ENCODE data around the gene RGSL1. TPM values are rescaled to one million over a fixed set of nuclear protein-coding genes. Genes with fewer than 3 reads are reported as not detected.

Gene RGSL1
- polyA plus RNA-seq, 12 donors = not detected

DNA sequence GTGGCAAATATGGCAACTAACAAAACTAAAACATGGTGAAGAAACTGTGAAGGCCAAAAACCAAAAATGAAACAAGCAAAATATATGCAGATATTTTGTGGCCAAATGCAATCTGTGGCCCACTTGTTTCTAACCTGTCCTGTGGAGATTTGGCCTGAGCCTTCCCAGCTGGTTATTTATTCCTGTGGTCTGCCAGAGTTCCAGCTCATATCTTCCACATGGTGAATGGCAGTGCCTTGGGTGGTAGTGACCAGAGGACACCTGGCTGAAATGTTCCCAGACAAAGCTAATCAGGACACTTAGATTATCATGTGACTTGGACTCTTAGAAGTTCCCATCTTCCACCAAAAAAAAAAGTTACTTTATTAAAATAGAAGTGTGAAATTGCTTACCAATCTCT is 99.4 kb downstream of the RGSL1 start:
- DNase-seq = no peak

DNA sequence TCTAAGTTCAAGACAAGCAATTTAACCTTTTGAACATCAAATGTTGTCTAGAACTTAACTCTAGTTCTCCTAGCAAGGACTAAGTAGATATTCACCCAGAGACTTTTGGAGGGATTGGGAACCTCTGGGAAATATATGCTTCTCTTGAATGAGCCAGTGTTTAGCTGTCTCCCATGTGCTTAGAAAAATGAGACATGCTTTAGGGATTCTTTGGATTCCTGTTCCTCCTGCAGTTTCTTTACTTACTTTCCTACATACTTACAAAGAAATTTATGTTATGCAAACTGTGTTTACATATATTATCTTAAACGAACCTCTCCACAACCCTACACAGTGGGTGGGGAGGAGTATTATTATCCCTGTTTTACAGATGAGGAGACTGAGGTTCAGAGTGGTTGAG is 99.9 kb downstream of the RGSL1 start:
- DNase-seq = no peak

DNA sequence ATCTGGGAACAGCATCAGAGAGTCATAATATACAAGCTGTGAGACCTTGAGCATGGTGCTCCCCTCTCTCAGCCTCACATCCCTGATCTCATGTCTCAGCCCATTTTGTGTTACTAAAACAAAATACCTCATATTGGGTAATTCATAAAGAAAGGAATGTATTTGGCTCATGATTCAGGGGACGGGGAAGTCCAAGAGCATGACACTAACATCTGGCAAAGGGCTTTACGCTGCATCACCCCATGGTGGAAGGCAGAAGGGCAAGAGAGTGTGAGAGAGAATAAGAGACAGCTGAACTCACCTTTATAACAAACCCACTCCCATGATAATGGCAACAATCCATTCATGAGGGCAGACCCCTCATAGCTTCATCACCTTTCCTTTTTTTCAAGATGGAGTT is 102.6 kb downstream of the RGSL1 start:
- no peak for DNase-seq

DNA sequence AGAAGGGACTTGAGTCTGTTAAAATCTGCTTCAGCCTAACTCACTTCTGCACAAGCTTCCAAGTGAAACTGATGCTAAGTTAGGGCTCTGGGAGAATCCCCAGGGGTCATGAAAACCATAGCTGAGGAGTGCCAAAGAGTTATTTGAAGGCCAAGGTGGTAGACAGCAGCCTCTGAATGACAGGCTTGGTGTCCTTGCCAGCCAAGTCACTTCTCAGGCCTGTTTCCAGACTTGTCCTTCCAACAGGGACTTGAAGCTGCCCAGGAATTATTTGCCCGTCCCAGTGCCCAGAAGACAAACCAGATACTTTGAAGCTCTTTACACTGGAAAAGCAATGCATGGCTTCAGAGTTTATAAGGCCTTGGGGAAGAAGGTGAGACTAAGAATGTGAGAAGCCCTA is 105.5 kb downstream of the RGSL1 start:
- no peak for DNase-seq

DNA sequence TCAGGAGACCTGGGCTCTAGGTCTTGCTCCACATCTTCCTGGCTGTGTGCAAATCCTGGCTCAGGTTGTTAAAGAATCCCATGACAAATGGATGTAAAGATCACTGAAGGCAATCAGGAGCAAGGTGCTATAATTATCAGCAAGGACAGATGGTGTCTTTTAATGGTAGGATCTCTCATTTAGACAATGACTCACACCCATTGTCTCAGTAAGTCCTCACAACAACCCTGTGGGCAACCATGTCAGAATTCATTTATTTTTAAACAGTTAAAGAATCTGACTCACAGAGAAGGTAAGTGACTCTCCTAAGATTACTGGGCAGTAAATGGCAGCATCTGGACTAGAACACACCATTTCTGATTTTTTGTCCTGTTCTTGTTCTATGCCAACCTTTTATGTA is 106.3 kb downstream of the RGSL1 start:
- no peak for DNase-seq

DNA sequence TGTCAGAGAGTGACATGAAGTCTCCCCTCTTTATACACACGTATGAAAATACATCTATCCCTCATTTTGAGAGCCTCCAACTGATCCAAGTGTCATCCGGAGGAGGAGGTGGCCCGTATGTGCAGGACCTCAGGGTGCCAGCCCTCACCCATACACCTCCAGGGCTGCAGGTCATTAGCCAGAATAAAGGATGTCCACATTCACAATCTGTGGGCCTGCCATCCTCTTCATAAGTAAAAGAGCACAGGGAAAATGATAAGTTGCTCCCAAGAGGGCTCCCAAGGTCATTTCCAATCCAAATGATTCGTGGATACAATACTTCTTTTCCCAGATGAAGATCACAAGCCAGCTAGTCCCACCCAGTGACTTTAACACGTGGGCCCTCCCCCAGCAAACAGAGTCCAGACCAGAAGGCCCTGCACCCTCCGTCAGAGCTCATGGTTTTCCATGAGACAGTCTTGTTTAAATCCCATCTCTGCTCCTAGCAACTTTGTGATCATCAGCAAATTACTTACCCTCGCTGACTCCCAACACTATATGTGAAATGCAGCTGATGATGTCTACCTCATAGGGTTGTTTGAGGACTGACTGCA is 110.5 kb downstream of the RGSL1 start:
- DNase-seq = peak; percentile 0

DNA sequence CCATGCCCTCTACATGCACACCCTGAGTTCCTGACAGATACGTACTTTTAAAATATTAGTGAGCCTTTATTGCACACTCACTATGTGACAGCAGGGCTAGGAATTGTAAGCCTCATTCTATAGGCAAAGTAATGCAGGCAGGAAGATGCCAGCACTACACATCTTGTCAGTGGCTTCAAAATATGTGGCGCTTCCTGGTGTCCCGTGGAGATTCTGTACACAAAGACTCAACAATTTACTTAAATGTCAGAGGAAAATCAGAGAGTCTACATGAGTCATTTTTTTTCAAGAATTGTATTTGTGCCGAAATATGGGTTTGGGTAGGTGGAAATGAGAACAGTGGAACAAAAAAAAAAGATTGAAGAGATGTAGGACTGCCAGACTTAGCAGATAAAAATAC is 111.5 kb downstream of the RGSL1 start:
- no peak for DNase-seq

DNA sequence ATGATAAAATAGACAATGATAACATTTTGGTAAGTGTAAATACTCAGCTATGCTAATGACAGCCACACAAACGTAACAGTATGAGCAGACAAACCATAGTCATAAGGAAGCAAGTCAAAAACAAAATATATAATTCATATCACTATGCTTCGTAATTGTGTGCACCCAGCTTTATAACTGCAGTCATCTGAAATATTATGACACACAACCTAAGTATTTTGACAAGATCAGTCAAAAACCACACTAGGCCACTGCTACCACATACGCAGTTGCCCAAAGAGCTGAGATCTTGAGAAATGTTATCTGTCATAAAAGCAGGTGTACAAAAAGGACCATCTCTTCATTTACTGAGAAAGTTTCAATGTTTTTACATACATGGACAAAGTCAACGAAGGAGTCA is 113.1 kb downstream of the RGSL1 start:
- no peak for DNase-seq

DNA sequence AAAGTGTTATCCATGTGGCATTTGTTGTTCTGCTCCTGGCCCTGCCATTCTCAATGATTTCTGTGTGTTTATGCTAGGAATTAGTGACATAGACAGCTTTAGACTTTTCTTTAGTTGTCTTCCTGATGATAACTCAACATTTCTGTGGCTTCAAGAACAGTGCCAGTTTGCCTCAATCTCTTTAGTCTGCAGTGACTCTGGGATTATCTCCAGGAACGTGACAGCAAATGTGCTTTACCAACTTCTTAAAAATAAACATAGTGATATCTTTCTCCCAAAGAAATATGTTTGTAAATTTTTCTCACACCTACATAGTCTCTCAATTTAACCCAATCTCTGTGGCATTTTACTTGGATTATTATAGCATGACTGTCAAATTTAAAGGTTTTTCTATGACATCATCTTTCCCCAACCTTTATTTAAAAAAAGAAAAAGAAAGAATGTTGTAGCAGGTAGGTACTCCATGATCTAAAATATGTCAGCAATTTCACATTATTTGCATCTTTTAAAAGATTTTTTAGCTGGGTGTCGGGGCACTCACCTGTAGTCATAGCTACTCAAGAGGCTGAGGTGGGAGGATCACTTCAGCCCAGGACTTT is 114.6 kb downstream of the RGSL1 start:
- no peak for DNase-seq

DNA sequence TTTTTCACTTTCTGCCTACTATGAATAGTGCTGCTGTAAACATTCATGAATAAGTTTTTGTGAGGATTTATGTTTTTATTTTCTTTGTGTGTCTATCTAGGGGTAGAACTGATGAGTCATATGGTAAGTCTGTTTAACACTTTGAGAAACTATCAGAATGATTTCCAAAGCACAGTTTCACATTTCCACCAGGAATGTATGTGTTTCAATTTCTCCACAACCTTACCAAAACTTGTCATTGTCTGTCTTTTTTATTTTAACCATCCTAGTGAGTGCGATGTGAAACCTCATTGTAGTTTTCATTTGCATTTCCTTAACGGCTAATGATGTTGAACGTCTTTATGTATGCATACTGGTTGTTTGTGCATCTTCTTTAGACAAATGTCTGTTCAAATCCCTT is 115.6 kb downstream of the RGSL1 start:
- DNase-seq = no peak

DNA sequence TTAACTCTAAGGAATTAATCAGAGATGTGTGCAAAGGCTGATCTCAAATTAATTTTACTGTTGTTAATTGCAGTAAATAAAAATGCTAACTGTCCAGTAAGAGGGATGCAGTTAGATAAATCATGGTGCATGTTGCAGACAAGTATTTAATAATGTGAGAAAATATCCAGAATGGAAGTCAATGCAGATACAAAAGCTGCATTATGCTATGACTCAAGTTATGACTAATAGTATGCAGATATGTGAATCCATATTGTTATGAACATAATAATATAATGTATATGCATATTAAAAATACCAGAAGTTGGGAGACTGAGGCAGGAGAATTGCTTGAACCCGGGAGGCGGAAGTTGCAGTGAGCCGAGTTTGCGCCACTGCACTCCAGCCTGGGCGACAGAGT is 117.7 kb downstream of the RGSL1 start:
- no peak for DNase-seq

DNA sequence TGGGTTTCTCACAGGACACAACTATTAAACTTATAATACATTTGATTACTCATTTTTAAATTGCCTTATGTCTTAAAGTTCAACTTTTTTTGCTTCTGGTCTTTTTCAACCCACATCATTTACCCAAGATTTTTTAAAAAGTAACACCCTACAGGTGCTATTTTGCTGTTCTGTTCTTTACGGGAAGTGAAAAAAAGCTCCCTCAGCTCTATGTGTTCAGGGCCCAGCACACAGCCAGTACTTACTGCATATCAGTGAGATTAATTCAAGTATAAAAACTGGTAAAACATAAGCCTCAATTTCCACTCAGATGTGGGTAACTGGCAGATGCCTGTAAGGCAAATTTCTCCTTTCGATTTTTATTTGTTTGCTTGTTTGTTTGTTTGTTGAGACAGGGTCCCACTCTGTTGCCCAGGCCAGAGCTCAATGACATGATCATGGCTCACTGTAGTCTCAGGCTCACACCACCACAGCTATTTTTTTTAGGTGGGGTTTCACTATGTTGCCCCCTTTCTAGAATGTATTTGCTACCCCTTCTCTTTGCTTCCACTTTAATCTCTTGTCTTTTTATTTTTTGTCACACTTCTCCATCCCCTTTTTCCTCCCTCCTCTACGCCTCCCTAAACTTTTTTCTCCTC is 118.8 kb downstream of the RGSL1 start:
- no peak for DNase-seq

DNA sequence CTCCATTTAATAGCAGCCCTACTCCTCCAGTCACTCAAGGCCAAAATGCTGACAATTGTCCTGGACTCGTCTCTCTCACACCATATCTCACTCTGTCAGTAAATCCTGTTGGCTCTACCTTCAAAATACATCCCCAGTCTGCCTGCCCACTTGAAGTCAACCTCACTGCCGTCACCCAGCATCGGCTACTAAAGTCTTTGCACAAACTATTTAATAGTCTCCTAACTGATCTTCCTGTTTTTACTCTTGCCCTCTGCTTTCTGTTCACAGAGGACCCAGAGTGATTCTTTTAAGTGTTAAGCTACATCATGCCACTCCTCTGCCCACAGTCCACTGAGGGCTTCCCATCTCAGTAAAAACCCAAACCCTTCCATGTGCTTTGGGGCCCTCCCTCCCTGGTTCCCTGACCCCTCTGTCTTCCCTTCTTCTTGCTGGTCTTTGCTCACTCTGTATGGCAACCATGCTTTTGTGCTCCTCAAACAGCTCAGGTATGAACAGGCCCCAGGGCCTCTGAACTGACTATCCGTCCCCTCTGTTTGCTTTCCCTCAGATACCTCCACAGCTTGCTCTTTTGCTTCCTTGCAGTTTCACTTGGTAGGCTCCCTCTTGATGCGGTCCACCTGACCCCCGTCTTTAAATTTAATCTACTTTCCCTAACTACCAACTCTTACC is 120.1 kb downstream of the RGSL1 start:
- no peak for DNase-seq

DNA sequence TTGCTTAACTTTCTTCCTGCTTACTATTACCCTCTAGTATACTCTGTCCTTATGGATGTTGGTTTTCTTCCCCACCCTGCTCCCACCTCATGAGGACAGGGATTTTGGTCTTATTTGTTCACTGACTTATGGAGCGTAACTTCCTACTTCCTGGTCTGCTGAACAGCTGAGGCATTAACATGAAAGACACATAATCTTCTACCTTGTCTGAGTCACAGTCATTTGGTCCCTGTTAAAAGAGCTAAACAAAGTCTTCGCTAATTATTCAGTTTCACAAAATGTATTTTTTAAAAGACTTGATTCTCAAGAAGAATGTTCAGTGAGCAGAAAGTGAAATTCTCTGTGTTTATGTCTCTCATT is 120.6 kb downstream of the RGSL1 start:
- no peak for DNase-seq

DNA sequence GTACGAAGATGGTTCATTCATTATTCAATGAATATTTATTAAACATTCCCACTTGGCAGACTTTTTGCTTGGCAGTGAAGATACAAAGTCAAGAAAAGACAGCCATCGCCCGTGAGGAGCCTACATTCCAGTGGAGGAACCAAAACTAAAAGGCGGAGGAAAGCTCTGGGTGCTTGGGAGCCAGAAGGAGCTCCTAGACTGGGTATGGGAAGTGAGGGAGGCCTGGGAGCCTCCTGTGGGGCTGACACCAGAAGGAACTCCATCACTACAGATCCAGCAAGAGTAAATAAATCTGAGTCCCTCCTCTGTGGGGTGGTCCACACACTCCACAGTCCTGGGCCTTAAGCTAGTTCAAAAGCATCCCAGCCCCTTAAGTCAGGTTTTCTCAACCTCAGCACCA is 124.2 kb downstream of the RGSL1 start:
- no peak for DNase-seq

DNA sequence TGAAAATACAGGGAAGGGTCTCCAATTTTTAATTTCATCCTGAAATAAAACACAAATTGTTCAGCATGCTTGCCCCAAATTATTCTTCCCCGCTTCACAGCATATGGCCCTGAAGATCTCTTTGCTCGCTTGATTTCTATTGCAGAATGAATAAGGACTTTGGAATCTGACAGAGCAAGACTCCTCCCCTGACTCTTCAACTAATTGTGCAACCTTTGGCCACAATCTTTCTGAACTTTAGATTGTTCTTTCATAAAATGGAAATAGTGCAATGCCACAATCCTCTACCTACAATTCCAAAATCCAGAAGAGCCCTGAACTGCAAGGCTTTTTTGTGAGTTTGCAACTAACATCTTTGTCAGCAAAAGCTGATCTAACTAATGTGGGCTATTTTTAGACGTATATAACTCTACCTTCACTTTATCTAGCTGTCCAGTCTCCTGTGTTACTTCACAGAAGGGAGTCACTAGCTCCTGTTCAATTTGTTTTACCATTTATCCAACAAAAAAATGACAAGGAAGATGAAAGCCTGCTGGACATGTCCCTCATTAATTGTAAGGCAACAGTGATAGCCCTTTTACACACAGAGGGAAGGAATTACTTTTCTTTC is 125.7 kb downstream of the RGSL1 start:
- no peak for DNase-seq

DNA sequence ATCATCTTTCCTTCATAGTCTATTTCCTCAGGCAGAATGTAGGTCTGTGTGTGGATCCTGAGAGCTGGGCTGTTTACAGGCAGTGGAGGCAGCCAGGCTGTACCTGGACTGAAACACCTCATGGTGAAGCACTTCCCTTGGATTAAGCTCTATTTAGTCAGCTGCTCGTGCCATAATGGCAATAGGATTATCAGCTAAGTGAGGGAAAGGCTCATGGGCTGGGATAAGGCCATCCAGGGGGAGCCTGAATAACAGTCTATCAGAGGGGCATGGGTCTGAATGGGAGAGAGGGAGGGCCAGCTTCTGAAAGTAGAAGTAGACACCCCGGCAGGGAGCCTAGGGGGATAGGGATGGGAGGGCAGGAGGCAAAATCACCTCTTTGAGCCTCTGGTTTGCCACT is 130.8 kb downstream of the RGSL1 start:
- DNase-seq = no peak

DNA sequence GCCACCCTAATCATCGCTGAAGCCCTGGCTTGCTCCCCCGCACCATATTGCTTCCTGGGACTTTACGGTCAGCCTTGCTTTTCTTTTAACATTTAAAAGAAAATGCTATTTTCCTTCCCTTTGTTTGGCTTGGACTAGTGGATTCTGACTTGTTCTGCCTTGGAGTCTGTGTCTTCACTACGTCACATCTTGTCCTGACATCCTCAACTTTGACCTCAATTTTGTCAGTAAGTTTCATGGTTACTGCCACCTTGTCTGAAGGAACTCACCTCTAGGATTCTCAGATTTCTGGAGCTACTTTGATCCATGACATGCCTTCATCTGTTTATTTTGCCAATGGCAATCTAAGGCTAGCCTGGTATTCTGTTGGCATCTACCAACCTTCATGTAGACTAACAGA is 134.8 kb downstream of the RGSL1 start:
- DNase-seq = no peak

DNA sequence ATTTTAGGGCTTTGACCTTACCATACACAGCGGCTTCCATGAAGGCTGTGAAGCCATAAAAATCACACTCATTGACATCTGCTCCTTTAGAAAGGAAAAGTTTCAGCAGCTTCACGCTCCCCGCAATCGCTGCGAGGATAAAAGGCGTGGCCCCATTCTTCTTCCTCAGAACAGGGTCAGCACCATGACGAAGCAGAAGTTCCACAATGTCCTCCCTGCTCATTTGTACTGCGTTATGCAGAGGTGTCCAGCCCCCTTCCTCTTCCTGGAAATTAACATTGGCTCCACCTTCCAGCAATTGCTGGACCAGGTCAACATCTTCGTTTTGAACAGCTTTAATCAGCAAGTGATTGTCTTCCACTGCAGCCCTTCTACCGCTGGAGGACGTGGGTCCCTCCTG is 136.4 kb downstream of the RGSL1 start:
- no peak for DNase-seq

DNA sequence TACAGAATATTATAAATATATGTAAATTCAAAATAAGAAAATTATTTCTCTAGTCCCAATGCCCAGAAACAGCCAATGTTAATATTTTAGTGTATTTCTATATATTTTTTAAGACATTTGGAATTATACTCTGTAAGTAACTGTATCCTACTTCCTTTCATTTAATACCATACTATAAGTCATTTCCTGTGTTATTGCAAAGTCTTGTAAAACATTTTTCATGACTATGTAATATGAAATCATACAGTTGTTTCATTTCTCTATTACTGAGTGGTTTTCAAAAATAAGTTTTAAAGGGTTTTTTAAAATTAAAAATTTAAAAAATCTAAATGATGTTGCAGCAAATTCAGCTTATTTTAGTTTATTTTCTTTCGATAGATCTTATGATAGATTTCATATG is 137.1 kb downstream of the RGSL1 start:
- no peak for DNase-seq

DNA sequence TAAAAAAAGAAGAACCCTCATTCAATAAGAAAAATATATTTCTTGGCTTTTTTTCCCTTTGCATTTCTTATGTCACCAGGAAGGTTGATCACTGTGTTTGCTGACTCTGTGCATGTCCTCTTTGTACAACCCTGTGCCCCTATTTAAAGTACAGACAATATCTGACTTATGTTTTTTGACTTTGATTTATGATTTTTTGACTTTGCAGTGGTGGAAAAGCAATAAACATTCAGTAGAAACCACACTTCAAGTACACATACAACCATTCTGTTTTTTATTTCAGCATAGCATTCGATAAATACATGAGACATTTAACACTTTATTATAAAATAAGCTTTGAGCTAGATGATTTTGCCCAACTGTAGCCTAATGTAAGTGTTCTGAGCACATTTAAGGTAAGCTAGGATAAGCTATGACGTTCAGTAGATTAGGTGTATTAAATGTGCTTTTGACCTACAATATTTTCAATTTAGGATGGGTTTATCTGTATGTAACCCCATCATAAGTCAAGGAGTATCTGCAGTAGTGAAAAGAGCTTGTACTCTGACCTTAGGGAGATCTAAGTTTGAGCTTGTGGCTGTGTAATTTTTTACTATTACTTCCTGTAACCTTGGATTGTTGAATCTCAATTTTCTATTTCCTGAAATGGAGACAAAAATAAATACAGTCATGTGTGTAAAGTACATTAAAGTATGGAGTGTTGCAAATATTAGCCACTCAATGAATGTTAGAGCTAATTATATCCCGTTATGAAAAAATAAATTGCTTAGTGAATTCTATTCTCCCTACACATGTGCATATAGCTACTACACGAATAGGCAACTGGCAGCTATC is 137.9 kb downstream of the RGSL1 start:
- no peak for DNase-seq

Measured in muscle of arm (tissue), 12 donors.